GM06990 (cell line): ENCODE results near the gene ATL3.

Experiments
- DNase-seq: peaks from one replicate; pipeline ENCODE4 v3.0.0-alpha.2; 2011; ENCODE audit not compliant: insufficient read length; ENCODE audit errors: extremely low read depth
- H3K27me3 ChIP-seq: replicated peaks from 2 replicates; pipeline ENCODE4 v1.6.0; 2011; ENCODE audit warnings: low read length; ENCODE audit not compliant: control insufficient read depth, insufficient read depth
- H3K36me3 ChIP-seq: 2 replicates; pipeline ENCODE4 v1.5.1; 2011; ENCODE audit warnings: low read length; ENCODE audit not compliant: control insufficient read depth, insufficient read depth
- H3K4me3 ChIP-seq: replicated peaks from 2 replicates; pipeline ENCODE4 v1.5.1; 2011; ENCODE audit warnings: low read depth, mild to moderate bottlenecking, control low read depth, low read length
- CTCF ChIP-seq: IDR thresholded peaks from 2 replicates; pipeline ENCODE4 v1.5.1; 2011; ENCODE audit warnings: low read length, control low read depth, mild to moderate bottlenecking, inconsistent platforms; ENCODE audit not compliant: insufficient read depth, poor library complexity, severe bottlenecking

The ATL3 gene

GRCh38 chr11:63612181-63612580 is 59.0 kb downstream of the ATL3 start:
- H3K27me3 ChIP-seq = no peaks in the 10 kb centered on the region
- no peak for DNase-seq
- H3K36me3 ChIP-seq = no peaks in the 10 kb centered on the region
- H3K4me3 ChIP-seq = no peak overlapping the region
- TF ChIP-seq CTCF = no peak

- no peak for TF ChIP-seq CTCF
- no peaks in the 10 kb centered on the region for H3K27me3 ChIP-seq
- no peak overlapping the region for H3K4me3 ChIP-seq
- no peak for DNase-seq
- no peaks in the 10 kb centered on the region for H3K36me3 ChIP-seq
Observed at GRCh38 chr11:63611395-63611747, 59.8 kb downstream of the ATL3 start.

GRCh38 chr11:63610604-63611394 is 60.4 kb downstream of the ATL3 start:
- H3K27me3 ChIP-seq = no peaks in the 10 kb centered on the region
- no peak for DNase-seq
- no peak for TF ChIP-seq CTCF
- no peaks in the 10 kb centered on the region for H3K36me3 ChIP-seq
- no peak overlapping the region for H3K4me3 ChIP-seq

GRCh38 chr11:63609971-63610580 is 61.1 kb downstream of the ATL3 start:
- no peak for DNase-seq
- Histone ChIP-seq H3K4me3 (no peak overlapping the region), H3K36me3 (no peaks in the 10 kb centered on the region), H3K27me3 (no peaks in the 10 kb centered on the region)
- no peak for TF ChIP-seq CTCF

GRCh38 chr11:63609536-63609935 is 61.6 kb downstream of the ATL3 start:
- TF ChIP-seq CTCF = no peak
- Histone ChIP-seq H3K4me3 (no peak overlapping the region), H3K36me3 (no peaks in the 10 kb centered on the region), H3K27me3 (no peaks in the 10 kb centered on the region)
- no peak for DNase-seq
